Caco-2 (cell line): ENCODE results near the gene OSBPL5. TPM values are rescaled to one million over a fixed set of nuclear protein-coding genes. Genes with fewer than 3 reads are reported as not detected.

Source experiments
- BruUV-seq: library from RNA; stranded (reverse); fragments of 400-500 nt; replicated peaks from 2 replicates; lab custom pipeline; 2021; lab: Mats Ljungman, UMichigan
- CTCF ChIA-PET: fragments of 300-600 bp; sonication (Branson Sonifier 250); formaldehyde crosslinking; loops from one replicate; lab custom pipeline; 2022; ENCODE audit warnings: antibody characterized with exemption; lab: Charles Lee
- POLR2A ChIA-PET: fragments of 300-600 bp; sonication (Branson Sonifier 250); formaldehyde crosslinking; loops from one replicate; lab custom pipeline; 2022; ENCODE audit warnings: antibody characterized with exemption; lab: Charles Lee
- DNase-seq, 2 experiments: peaks; one replicate each; pipeline versions ENCODE4 v3.0.0 to v3.0.0-alpha.2; 2020 to 2022
- H3K27me3 ChIP-seq: replicated peaks from 2 replicates; pipeline ENCODE4 v1.6.0; 2011; ENCODE audit warnings: low read length; ENCODE audit not compliant: control insufficient read depth, insufficient read depth
- H3K36me3 ChIP-seq: 2 replicates; pipeline ENCODE4 v1.5.1; 2011; ENCODE audit warnings: low read length; ENCODE audit not compliant: control insufficient read depth, insufficient read depth
- H3K4me1 ChIP-seq: fragments of 250-450 bp; sonication (Bioruptor Pico); 2 replicates; pipeline ENCODE4 v1.5.1; 2020; ENCODE audit warnings: mild to moderate bottlenecking
- H3K4me3 ChIP-seq: 2 replicates; pipeline ENCODE4 v1.5.1; 2011; ENCODE audit warnings: low read depth, mild to moderate bottlenecking, control low read depth, low read length
- H3K9me3 ChIP-seq: fragments of 250-450 bp; sonication (Bioruptor Pico); 2 replicates; pipeline ENCODE4 v1.5.1; 2020; ENCODE audit warnings: mild to moderate bottlenecking, moderate library complexity
- H3K27ac Mint-ChIP-seq: one replicate; pipeline ENCODE4 v1.8.0; 2022; ENCODE audit warnings: mixed read lengths; ENCODE audit not compliant: unreplicated experiment
- H3K27me3 Mint-ChIP-seq: one replicate; pipeline ENCODE4 v1.8.0; 2022; ENCODE audit warnings: mixed read lengths; ENCODE audit not compliant: insufficient read depth, unreplicated experiment
- H3K36me3 Mint-ChIP-seq: one replicate; pipeline ENCODE4 v1.8.0; 2022; ENCODE audit warnings: mild to moderate bottlenecking, mixed read lengths; ENCODE audit not compliant: insufficient read depth, unreplicated experiment
- H3K4me1 Mint-ChIP-seq: one replicate; pipeline ENCODE4 v1.8.0; 2022; ENCODE audit warnings: low read depth, mixed read lengths; ENCODE audit not compliant: unreplicated experiment
- H3K4me3 Mint-ChIP-seq: one replicate; pipeline ENCODE4 v1.8.0; 2022; ENCODE audit warnings: mild to moderate bottlenecking, moderate library complexity, mixed read lengths; ENCODE audit not compliant: unreplicated experiment
- H3K9me3 Mint-ChIP-seq: one replicate; pipeline ENCODE4 v1.8.0; 2022; ENCODE audit warnings: mixed read lengths; ENCODE audit not compliant: unreplicated experiment
- intact Hi-C: fragments of 100-400 bp; cut with micrococcal nuclease; formaldehyde crosslinking; loops from one replicate; pipeline ENCODE4 v1.10.0; 2022; ENCODE audit not compliant: unreplicated experiment
- total RNA-seq: library from RNA; stranded (reverse); gene quantifications from 2 replicates; pipeline ENCODE4 v1.2.3, GENCODE V29; 2022
- TF ChIP-seq, protein P1 (sequence below), 2 experiments: fragments of 200-600 bp in 1 of 2; IDR thresholded peaks; 1 replicate in 1 of 2; 2 replicates in 1 of 2; pipeline versions ENCODE4 v1.5.1 to v1.8.0; 2011 to 2022; ENCODE audit warnings: antibody characterized with exemption in 1 of 2, control low read depth in 1 of 2, inconsistent platforms in 1 of 2, low read depth in 1 of 2, low read length in 1 of 2, mild to moderate bottlenecking in 1 of 2, moderate library complexity in 1 of 2; ENCODE audit not compliant: insufficient read depth in 1 of 2, severe bottlenecking in 1 of 2, unreplicated experiment in 1 of 2

Gene OSBPL5
- total RNA-seq, 1 experiment from 2014 or later: 4.9 TPM

DNA sequence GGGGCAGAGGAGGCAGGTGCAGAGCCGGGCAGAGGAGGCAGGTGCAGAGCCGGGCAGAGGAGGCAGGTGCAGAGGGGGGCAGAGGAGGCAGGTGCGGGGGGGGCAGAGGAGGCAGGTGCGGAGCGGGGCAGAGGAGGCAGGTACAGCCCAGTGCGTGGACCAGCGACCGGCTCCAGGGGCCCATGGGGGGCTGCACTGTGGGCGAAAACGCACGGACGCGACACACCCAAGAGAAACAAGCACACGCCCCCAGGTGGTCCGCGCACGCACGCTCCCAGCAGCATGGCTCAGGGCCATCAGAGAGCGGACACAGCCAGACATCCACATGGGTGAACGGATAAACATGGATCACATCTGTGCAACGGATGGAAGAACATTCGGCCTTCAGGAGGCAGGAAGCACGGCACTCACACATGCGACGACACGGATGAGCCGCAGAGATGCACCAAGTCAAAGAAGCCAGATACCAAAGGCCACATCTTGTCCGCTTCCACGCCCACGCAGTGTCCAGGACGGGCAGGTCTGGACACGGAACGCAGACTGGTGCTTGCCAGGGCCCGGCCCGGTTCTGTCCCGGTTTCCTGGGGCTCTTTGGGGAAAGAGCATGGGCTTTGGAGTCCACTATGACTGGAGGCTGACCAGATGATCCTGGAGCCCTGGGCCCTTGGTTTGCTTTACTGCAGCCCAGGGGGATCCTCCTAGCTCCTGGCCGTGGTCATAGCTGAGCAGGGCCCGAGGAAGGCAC lies 21.8 kb downstream of the OSBPL5 start:
- Mint-ChIP-seq H3K9me3 (no peaks in the 10 kb centered on the region), H3K27me3 (no peaks in the 10 kb centered on the region), H3K4me3 (no peak overlapping the region), H3K27ac (no peak overlapping the region), H3K4me1 (peaks cover 4% of the 10 kb centered on the region), H3K36me3 (peaks cover 4% of the 10 kb centered on the region)
- TF ChIP-seq, protein P1, sequence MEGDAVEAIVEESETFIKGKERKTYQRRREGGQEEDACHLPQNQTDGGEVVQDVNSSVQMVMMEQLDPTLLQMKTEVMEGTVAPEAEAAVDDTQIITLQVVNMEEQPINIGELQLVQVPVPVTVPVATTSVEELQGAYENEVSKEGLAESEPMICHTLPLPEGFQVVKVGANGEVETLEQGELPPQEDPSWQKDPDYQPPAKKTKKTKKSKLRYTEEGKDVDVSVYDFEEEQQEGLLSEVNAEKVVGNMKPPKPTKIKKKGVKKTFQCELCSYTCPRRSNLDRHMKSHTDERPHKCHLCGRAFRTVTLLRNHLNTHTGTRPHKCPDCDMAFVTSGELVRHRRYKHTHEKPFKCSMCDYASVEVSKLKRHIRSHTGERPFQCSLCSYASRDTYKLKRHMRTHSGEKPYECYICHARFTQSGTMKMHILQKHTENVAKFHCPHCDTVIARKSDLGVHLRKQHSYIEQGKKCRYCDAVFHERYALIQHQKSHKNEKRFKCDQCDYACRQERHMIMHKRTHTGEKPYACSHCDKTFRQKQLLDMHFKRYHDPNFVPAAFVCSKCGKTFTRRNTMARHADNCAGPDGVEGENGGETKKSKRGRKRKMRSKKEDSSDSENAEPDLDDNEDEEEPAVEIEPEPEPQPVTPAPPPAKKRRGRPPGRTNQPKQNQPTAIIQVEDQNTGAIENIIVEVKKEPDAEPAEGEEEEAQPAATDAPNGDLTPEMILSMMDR (IDR thresholded peaks at IDR 0.05; ENCODE audit: insufficient read depth in 1 of 2, low read depth in 1 of 2, low read length in 1 of 2, severe bottlenecking in 1 of 2, unreplicated experiment in 1 of 2): no peak
- Histone ChIP-seq H3K36me3 (no peaks in the 10 kb centered on the region), H3K27me3 (no peaks in the 10 kb centered on the region), H3K4me3 (no peak overlapping the region), H3K4me1 (peaks cover 7% of the 10 kb centered on the region), H3K9me3 (no peaks in the 10 kb centered on the region)
- intact Hi-C loops: no loop called here
- ChIA-PET CTCF (no interaction called here), POLR2A (no interaction called here)
- BruUV-seq: no TSS peak
- DNase-seq: no peak

DNA sequence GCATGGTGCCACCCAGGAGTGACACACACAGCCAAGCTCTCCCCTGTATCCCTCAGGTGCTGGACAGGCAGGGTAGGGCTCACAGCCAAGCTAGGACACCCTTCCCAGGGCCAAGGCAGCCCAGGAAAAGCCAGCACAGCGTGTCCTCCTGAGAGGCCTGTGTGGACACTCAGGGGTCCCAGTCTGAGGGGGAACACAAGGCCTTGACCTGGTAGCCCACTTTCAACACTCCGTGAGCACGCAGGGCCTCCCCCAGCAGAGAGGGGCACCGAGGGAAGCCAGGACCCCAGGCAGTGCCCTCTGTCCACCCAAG lies 24.9 kb downstream of the OSBPL5 start:
- intact Hi-C loops: no loop called here
- TF ChIP-seq, protein P1 (IDR thresholded peaks at IDR 0.05; ENCODE audit: insufficient read depth in 1 of 2, low read depth in 1 of 2, low read length in 1 of 2, severe bottlenecking in 1 of 2, unreplicated experiment in 1 of 2): no peak
- ChIA-PET CTCF (no interaction called here), POLR2A (no interaction called here)
- Histone ChIP-seq H3K36me3 (no peaks in the 10 kb centered on the region), H3K9me3 (no peaks in the 10 kb centered on the region), H3K4me1 (no peaks in the 10 kb centered on the region), H3K4me3 (no peak overlapping the region), H3K27me3 (no peaks in the 10 kb centered on the region)
- H3K9me3 Mint-ChIP-seq: no peaks in the 10 kb centered on the region
- no peaks in the 10 kb centered on the region for H3K4me1 Mint-ChIP-seq
- H3K4me3 Mint-ChIP-seq: no peak overlapping the region
- DNase-seq: no peak
- no TSS peak for BruUV-seq
- H3K27ac Mint-ChIP-seq: no peak overlapping the region
- peaks cover 3% of the 10 kb centered on the region for H3K36me3 Mint-ChIP-seq
- H3K27me3 Mint-ChIP-seq: no peaks in the 10 kb centered on the region

DNA sequence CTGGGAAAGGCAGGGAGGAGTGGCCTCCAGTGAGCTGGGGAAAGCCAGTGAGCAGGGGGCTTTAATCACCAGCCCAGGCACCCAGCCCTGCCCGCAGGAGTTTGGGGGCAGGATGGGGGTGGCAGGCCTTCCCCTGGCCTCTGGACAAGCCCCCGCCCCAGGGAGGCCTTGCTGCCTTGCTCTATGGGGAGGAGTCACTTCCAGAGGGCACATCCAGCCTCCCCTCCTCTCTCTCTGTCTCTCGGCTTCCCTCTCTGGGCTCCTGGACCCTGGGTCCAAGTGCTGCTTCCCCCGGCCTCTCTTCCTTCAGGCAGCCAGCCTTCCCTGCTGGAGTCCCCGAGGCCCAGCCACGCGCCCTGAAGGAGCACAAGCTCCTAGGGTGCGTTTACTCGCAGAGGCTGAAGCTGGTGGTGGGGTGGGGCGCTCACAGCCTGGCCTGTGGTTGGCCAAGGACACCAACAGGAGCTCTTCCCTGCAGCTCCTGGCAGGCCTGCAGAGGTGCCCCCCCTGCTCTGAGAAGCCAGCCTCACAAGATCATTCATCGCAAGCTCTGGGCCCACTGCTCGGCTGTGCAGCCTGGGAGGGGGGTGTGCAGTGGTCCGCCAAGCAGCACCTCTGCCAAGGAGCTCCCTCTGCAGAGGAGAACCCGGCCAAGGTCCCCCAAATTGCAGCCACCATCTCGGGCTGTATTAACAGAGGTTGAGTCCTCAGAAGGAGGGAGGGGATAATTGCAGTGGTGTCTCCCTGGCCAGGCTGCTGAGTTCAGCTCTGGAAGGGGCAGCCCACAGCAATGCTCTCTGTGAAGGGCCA lies 25.4 kb downstream of the OSBPL5 start:
- no peak for DNase-seq
- H3K4me3 ChIP-seq: no peak overlapping the region
- Mint-ChIP-seq H3K4me1 (no peaks in the 10 kb centered on the region), H3K27ac (no peak overlapping the region), H3K36me3 (no peaks in the 10 kb centered on the region), H3K4me3 (no peak overlapping the region), H3K9me3 (no peaks in the 10 kb centered on the region), H3K27me3 (no peaks in the 10 kb centered on the region)
- CTCF ChIA-PET: no interaction called here
- TF ChIP-seq, protein P1 (IDR thresholded peaks at IDR 0.05; ENCODE audit: insufficient read depth in 1 of 2, low read depth in 1 of 2, low read length in 1 of 2, severe bottlenecking in 1 of 2, unreplicated experiment in 1 of 2): no peak
- no peaks in the 10 kb centered on the region for H3K27me3 ChIP-seq
- H3K36me3 ChIP-seq: no peaks in the 10 kb centered on the region
- POLR2A ChIA-PET: no interaction called here
- H3K4me1 ChIP-seq: no peaks in the 10 kb centered on the region
- no peaks in the 10 kb centered on the region for H3K9me3 ChIP-seq
- intact Hi-C loops: no loop called here
- no TSS peak for BruUV-seq
